Activated T-helper 1 cell treated with anti-CD3 and anti-CD28 coated beads, Interleukin-12 subunit alpha, Interleukin-12 subunit beta, Interleukin-2, Interleukin-4 antibody, amounts not matched to agents 30 ng/mL and 10 ng/mL and 1 ng/mL, durations not matched to agents 14 hours and 24 hours and 36 hours (primary cell): ENCODE data around the gene SIVA1. TPM values are rescaled to one million over a fixed set of nuclear protein-coding genes. Genes with fewer than 3 reads are reported as not detected.

Experiments
- DNase-seq: peaks from one replicate; pipeline ENCODE4 v3.0.0; 2021; ENCODE audit warnings: low spot score
- H3K27ac Mint-ChIP-seq: one replicate; pipeline ENCODE4 v1.8.0; 2021; ENCODE audit warnings: mild to moderate bottlenecking, mixed read lengths
- H3K27me3 Mint-ChIP-seq: one replicate; pipeline ENCODE4 v1.8.0; 2022; ENCODE audit warnings: mild to moderate bottlenecking, moderate library complexity, mixed read lengths; ENCODE audit not compliant: insufficient read depth
- H3K36me3 Mint-ChIP-seq: one replicate; pipeline ENCODE4 v1.8.0; 2021; ENCODE audit warnings: low read depth, mixed read lengths
- H3K4me1 Mint-ChIP-seq: one replicate; pipeline ENCODE4 v1.8.0; 2021; ENCODE audit warnings: low read depth, mixed read lengths
- H3K4me3 Mint-ChIP-seq: one replicate; pipeline ENCODE4 v1.8.0; 2021; ENCODE audit warnings: mild to moderate bottlenecking, moderate library complexity, mixed read lengths
- H3K9me3 Mint-ChIP-seq: one replicate; pipeline ENCODE4 v1.8.0; 2021; ENCODE audit warnings: mixed read lengths
- intact Hi-C: fragments of 100-400 bp; cut with micrococcal nuclease; formaldehyde crosslinking; loops from one replicate; pipeline ENCODE4 v1.15.1; 2024
- total RNA-seq: library from RNA; stranded (reverse); gene quantifications from 2 replicates; pipeline ENCODE4 v1.2.3, GENCODE V29; 2022

Gene SIVA1
- total RNA-seq, 1 donor from 2014 or later: 111 TPM

DNA sequence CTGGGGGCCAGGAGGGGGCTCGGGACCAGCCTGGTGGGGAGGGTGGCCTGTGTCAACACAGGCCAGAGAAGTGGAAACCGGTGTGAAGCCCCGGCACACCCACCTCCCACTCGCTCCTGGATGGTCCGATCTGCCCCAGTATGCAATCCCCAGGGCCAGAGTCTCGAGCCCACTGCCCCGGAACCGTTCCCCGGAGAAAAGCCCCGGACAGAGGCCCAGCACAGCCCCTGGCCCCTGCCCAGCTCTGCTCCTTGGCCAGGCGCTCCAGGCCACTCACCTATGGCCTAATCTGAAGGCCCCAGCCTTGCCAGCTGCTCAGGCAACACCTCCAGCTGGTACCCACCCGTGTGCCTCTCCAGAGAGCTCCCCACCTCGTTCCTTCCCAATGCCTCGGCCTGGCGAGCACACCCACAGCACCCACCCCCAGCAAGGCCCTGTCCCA, 24.9 kb downstream of the SIVA1 start:
- Mint-ChIP-seq H3K4me3 (no peak overlapping the region), H3K4me1 (no peaks in the 10 kb centered on the region), H3K27ac (no peak overlapping the region), H3K36me3 (no peaks in the 10 kb centered on the region), H3K9me3 (no peaks in the 10 kb centered on the region), H3K27me3 (no peaks in the 10 kb centered on the region)
- no peak for DNase-seq
- intact Hi-C loops: no loop called here

DNA sequence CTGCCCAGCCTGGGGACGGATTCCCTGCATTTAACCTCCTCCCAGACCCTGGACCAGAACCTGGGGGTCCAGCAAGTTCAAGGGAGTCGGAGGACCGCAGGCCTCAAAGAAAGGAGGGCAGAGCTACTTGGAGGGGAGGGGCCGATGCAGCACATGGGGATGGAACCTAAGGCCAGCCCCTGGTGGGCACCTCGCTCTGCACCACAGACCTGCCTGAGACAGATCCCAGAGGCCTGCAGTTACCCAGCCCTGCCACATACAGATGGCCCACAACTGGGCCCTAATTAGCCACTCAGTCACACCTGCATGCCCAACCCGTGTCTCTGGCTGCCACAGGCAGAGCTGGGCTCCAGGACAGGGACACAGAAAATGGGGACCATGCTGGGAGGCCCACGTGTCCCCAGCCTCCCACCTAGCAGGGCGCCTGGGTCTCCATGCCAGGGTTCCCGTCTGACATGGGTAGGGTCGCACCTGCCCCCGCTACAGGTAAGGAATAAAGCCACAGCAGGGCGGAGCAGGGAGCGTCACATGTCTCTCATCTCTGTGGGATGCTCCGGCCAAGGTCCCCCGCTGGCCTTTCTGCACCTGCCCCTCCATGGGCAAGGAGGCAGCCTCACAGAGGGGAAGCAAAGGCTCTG, 25.9 kb downstream of the SIVA1 start:
- DNase-seq: no peak
- intact Hi-C loops: no loop called here
- Mint-ChIP-seq H3K4me3 (no peak overlapping the region), H3K27me3 (no peaks in the 10 kb centered on the region), H3K4me1 (no peaks in the 10 kb centered on the region), H3K9me3 (no peaks in the 10 kb centered on the region), H3K27ac (no peak overlapping the region), H3K36me3 (no peaks in the 10 kb centered on the region)

DNA sequence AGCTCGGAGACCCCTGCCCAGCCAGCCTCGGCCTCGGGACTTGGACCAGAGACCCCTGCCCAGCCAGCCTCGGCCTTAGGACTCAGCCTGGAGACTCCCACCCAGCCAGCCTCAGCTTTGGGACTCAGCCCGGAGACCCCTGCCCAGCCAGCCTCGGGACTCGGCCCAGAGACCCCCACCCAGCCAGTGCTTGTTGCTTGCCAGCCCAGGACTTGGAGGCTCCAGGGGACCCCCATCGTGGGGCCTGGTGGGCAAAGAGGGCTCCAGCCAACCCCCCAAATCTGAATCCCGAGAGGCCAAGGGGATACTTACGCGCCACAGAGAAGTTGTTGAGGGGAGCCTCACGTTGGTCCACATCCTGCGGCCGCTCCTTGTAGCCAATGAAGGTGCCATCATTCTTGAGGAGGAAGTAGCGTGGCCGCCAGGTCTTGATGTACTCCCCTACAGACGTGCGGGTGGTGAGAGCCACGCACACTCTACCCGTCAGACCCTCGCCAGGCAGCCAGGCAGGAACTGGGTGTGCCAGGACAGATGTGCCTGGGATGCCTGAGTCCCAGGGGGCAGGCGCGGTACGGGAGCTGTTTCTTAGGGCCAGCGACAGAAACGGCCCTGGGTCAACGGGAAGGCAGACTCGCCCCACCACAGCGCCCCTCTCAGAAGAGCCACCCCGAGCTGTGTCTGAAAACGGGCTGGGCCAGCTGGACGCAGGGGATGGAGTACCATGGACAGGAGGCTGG, 27.0 kb downstream of the SIVA1 start:
- Mint-ChIP-seq H3K9me3 (no peaks in the 10 kb centered on the region), H3K27ac (no peak overlapping the region), H3K4me3 (no peak overlapping the region), H3K4me1 (no peaks in the 10 kb centered on the region), H3K36me3 (no peaks in the 10 kb centered on the region), H3K27me3 (no peaks in the 10 kb centered on the region)
- no peak for DNase-seq
- intact Hi-C loops: no loop called here

DNA sequence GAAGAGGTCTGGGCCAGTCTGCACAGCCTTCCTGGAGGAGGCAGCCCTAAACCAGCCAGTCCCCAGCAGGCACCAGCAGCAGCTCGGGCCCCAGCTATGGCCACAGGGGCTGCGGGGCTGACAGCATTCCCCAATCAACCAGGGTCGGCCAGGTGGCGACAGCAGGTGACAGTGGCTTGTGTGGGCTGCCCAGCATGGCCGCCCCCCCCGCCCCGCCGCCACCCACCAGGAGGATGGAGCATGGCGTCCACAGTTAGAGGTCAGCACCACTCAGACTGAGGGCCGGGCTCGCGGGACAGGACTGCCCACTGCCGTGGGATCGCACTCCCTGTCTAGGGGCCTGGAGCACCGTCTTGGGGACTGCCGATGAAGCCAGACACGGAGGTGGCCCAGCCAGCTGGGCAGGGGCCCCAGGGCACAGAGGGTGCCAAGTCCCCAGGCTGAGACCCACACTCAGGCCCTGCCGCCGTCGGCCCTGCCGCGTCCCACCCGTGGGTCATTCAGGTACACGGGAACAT, 27.6 kb downstream of the SIVA1 start:
- Mint-ChIP-seq H3K4me3 (no peak overlapping the region), H3K9me3 (no peaks in the 10 kb centered on the region), H3K27me3 (no peaks in the 10 kb centered on the region), H3K4me1 (no peaks in the 10 kb centered on the region), H3K36me3 (no peaks in the 10 kb centered on the region), H3K27ac (no peak overlapping the region)
- no peak for DNase-seq
- intact Hi-C loops: no loop called here

DNA sequence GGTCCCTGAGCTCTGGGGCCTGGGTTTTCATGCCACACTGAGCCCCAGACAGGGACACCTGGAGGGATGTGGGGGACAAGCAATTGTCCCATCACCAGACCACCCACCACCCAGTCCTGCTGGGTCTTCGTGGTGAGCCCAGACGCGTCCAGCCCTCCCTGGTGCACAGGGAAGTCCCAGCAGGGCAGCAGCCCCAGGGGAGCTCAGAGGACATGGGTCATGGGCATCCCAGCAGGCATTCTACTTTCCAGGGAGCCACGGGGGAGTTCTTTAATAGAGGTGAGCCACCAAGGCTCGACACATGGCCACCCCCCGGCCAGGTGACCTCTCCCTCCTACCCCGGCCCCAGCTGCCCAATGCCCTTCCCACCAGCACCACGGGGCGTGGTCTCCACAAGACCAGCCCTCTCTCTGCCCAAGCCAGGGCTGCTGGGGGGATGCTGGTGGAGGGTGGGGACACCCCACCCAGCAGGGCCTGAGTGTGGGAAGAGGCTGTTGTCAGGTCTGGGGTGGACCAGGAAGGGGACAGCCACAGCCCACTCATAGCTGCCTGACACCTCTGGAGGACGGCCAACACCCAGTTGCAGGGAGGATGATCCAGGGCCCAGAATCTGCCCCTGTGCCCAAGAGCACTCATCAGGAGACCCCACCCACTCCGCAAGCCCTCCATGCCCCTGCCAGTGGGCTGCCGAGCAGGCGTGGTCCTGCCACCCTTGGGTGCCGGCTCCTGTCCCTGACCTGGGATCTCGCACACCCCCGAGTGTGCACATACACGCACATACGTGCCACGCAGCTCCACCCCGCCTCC, 28.5 kb downstream of the SIVA1 start:
- Mint-ChIP-seq H3K36me3 (no peaks in the 10 kb centered on the region), H3K27me3 (no peaks in the 10 kb centered on the region), H3K4me1 (no peaks in the 10 kb centered on the region), H3K4me3 (no peak overlapping the region), H3K9me3 (no peaks in the 10 kb centered on the region), H3K27ac (no peak overlapping the region)
- intact Hi-C loops: no loop called here
- no peak for DNase-seq

DNA sequence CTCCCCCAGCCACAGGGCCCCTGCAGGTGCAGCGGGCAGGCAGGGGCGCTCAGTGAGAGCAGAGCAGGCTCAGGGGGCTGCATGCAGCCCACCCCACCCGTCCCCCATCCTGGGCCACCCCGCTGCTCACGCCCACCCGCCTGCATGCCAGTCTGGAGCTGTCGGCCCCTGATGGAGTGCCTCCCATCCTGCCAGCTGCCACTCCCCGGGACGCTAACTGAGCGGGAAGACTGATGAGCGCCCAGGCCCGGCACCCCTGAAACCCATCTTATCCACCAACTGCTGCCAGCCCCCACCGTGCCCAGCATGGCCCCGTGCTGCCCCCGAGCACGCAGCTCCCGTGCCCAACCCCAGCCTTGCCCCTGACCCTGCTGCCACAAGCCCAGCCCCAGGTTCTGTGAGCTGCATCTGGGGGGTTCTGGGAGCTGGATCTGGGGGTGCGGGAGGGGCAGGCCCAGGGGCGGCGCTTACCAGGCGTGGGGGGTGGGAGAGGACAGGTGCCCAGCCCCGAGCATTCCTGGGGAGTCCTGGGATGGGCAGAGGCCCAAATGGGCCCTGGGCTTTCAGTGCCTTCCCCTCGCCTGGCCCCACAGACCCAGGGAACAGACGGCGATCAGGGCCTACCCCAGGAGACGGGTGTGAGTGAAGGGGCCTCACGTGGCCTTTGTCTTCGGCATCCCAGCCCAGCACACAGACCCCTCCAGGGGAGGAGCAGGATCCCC, 29.3 kb downstream of the SIVA1 start:
- no peaks in the 10 kb centered on the region for H3K4me1 Mint-ChIP-seq
- H3K9me3 Mint-ChIP-seq: no peaks in the 10 kb centered on the region
- no peaks in the 10 kb centered on the region for H3K27me3 Mint-ChIP-seq
- intact Hi-C loops: no loop called here
- H3K4me3 Mint-ChIP-seq: no peak overlapping the region
- DNase-seq: no peak
- H3K36me3 Mint-ChIP-seq: no peaks in the 10 kb centered on the region
- H3K27ac Mint-ChIP-seq: no peak overlapping the region

DNA sequence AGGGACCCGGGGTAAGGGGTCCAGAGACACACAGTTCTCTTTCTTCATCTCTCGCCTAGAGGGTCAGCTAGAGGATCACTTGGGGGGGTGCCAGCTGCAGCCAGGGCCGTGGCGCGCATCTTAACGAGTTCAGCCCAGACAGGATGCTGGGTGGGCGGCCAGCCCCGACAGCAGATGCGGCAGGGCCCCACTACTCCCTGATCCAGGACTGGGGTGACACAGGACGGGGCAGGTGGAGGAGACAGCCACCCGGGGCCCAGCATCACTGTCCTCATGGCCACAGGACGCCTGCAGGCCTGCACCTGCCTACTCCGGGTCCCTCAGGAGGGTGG, 29.8 kb downstream of the SIVA1 start:
- no peak overlapping the region for H3K27ac Mint-ChIP-seq
- intact Hi-C loops: no loop called here
- H3K4me1 Mint-ChIP-seq: no peaks in the 10 kb centered on the region
- DNase-seq: no peak
- no peak overlapping the region for H3K4me3 Mint-ChIP-seq
- no peaks in the 10 kb centered on the region for H3K27me3 Mint-ChIP-seq
- H3K9me3 Mint-ChIP-seq: no peaks in the 10 kb centered on the region
- H3K36me3 Mint-ChIP-seq: no peaks in the 10 kb centered on the region

DNA sequence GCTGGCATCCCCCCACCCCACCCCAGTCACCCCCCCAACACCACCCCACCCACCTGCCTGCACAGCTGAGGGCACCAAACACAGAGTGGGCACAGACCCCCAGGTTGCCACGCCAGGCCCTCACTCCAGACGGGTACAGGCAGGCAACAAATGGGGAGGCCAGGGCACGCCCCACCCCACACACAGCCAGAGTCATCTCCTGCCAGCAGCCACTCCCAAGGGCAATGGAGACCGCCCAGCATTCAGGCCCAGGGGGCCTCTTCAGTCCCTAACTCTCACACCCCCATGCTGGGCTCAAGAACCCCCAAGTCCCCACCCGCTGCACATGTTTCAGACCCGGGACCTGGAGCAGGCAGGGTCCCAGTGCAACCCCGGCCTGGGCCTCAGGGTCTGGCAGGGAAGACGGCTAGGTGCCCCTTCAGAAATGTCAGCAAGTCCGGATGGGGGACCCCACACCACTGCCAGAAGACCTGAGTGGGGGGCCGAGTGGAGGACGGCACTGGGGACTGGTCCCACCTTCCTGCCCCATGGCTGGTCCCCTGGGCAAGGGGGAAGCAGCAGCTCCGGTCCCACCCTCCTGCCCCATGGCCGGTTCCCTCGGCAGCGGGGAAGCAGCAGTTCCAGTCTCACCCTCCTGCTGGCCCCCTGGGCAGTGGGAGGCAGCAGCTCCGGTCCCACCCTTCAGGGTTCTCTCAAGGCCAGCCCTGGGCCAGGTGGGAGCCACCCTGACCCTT, 30.7 kb downstream of the SIVA1 start:
- Mint-ChIP-seq H3K36me3 (no peaks in the 10 kb centered on the region), H3K27ac (no peak overlapping the region), H3K4me1 (no peaks in the 10 kb centered on the region), H3K9me3 (no peaks in the 10 kb centered on the region), H3K27me3 (no peaks in the 10 kb centered on the region), H3K4me3 (no peak overlapping the region)
- no peak for DNase-seq
- intact Hi-C loops: no loop called here

DNA sequence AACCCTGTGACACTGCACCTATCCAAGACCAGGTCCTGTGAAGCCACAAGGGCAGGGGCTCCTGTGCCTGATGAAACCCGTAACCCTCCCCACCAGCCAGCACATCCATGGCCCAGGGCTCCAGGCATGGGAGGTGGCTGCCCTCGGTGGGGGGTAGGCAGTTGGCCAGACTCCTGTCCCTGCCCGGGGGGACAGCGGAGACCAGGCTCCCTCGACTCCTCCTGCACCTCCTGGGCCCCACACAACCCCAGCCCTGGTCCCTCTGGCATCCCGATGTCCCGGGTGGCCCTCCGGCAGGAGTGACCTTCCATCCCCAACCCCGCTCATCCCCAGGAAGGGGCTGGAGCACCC, 31.2 kb downstream of the SIVA1 start:
- Mint-ChIP-seq H3K27ac (no peak overlapping the region), H3K4me1 (no peaks in the 10 kb centered on the region), H3K4me3 (no peak overlapping the region), H3K27me3 (no peaks in the 10 kb centered on the region), H3K36me3 (no peaks in the 10 kb centered on the region), H3K9me3 (no peaks in the 10 kb centered on the region)
- DNase-seq: no peak
- intact Hi-C loops: no loop called here

DNA sequence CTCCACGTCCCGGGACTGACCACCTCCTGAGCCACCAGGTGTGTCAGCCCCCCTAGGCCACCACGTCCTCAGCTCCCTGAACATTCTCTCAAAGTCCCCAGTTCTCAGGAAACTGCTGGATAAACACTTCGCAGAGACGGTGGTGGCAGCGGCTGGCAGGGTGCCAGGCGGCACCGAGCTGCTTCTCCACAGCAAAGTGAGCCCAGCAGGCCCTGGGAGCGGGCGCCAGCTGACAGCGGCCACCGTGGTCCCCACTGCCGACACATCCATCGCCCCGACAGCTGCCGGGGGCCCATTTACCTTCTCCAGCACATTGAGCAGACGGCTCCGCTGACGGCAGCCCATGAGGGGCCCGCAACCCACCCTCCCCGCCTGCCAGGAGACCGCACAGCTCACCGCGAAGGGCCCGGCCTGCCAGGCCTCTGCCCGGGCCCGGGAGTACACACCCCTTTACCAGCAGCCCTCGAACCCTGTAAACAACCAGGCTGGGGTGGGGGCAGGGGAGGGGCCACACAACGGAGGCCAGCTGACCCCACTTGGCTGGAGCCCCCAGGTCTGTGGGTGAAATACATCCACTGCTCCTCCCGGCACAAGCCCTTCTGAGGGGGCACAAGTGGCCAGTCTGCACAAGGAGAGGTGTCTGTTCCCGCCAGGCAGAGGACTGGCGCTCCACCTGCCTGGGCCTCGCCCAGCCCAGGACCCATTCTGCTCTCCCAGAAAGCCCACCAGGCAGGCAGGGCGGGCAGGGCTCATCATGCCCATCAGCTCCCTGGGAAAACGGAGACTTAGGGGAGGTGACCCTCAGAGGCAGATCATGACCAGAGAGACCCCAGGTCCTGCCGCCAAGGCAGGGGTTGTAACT, 32.1 kb downstream of the SIVA1 start:
- H3K9me3 Mint-ChIP-seq: no peaks in the 10 kb centered on the region
- H3K27me3 Mint-ChIP-seq: no peaks in the 10 kb centered on the region
- no peak for DNase-seq
- no peak overlapping the region for H3K4me3 Mint-ChIP-seq
- intact Hi-C loops: no loop called here
- H3K4me1 Mint-ChIP-seq: no peaks in the 10 kb centered on the region
- H3K36me3 Mint-ChIP-seq: no peaks in the 10 kb centered on the region
- no peak overlapping the region for H3K27ac Mint-ChIP-seq

DNA sequence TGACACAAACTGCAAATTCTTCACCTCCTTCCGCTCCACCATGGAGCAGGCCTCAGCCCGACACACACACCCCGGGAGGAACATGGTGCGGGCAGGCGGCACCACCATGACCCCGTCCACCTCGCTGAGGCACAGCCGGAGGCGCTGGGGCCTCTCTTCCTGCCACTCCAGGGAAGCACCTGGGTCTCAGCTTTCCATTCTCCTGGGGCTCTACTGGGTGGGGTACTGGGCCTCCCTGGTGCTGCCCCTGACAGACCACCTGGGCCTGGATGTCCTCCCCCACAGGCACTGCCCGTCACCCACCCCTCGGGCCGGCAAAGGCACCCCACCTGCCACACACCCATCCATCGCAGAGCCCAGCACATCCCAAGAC, 32.7 kb downstream of the SIVA1 start:
- no peak for DNase-seq
- no peaks in the 10 kb centered on the region for H3K4me1 Mint-ChIP-seq
- H3K27me3 Mint-ChIP-seq: no peaks in the 10 kb centered on the region
- H3K9me3 Mint-ChIP-seq: no peaks in the 10 kb centered on the region
- H3K27ac Mint-ChIP-seq: no peak overlapping the region
- intact Hi-C loops: no loop called here
- no peak overlapping the region for H3K4me3 Mint-ChIP-seq
- no peaks in the 10 kb centered on the region for H3K36me3 Mint-ChIP-seq
